ENCODE data around the gene SH3BP5L. TPM values are rescaled to one million over a fixed set of nuclear protein-coding genes. Genes with fewer than 3 reads are reported as not detected.

Gene SH3BP5L
- total and polyA plus RNA-seq, 2 of the 8 experiments (the other 6 are each of a cell fraction or from before 2014, with no cell fraction given), result 20.2 to 28.4 TPM

DNA sequence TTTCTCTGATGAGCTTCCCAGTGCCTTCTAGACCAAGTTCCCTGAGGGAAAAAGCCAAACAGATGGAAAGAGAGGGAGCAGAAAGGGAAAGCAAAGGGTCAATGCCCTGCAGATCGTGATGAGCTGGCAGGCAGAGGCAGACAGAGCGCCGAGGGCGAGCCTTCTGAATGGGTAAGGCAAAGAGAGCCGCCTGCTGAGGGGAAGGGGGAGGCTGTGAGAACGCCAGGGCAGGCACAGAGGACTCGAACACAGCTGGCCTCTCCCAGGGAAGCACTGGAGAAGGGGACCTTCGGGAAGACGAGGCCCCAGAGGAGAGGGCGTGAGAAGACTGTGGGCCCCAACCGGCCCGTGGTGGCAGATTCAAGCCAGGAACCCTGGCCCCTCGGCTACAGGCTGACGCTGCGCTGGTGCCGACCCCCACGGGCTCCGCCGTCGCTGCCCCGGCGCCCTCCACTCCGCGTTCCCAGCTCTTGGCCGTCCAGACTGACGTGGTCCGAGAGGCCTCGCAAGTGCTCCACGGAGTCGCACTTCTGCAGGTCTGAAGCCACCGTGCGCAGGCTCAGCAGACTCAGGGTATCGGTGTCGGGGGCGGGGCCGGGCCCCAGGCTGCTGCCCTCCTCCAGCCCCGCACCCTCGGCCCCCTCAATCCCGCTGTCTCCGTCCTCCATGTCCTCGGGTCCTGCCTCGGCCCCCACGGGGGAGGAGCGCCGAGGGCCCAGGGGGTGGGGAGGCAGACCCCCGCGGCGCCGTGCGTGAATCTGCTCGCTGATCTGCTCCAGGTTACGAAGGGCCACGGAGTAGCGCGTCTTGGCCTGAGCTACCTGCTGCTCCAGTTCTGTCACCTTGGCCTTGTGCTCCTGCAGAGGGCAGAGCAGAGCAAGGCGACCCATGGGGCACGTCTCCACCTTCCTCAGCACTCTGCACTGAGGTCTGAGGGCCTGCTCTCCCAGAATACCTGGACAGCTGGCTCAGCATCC lies 13.9 kb downstream of the SH3BP5L start (continued):
- TF ChIP-seq, protein P1, sequence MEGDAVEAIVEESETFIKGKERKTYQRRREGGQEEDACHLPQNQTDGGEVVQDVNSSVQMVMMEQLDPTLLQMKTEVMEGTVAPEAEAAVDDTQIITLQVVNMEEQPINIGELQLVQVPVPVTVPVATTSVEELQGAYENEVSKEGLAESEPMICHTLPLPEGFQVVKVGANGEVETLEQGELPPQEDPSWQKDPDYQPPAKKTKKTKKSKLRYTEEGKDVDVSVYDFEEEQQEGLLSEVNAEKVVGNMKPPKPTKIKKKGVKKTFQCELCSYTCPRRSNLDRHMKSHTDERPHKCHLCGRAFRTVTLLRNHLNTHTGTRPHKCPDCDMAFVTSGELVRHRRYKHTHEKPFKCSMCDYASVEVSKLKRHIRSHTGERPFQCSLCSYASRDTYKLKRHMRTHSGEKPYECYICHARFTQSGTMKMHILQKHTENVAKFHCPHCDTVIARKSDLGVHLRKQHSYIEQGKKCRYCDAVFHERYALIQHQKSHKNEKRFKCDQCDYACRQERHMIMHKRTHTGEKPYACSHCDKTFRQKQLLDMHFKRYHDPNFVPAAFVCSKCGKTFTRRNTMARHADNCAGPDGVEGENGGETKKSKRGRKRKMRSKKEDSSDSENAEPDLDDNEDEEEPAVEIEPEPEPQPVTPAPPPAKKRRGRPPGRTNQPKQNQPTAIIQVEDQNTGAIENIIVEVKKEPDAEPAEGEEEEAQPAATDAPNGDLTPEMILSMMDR (IDR thresholded peaks at IDR 0.05; ENCODE audit: control extremely low read depth in 1 of 3, insufficient read depth in 1 of 3, low read depth in 1 of 3, low read length in 3 of 3), result peak; percentile 36 to 66 (median 57)

Measured in H1 (cell line).